AG04450 (cell line): ENCODE measurements around the gene IDUA. TPM values are rescaled to one million over a fixed set of nuclear protein-coding genes. Genes with fewer than 3 reads are reported as not detected.
A peak's percentile ranks its signal among the peaks of the same experiment; 100 is the strongest.

Source experiments
- CTCF ChIA-PET: fragments of 300-600, 350-600 bp; formaldehyde crosslinking; extraction: SDS; loops from one replicate; lab custom pipeline; 2022; ENCODE audit warnings: antibody characterized with exemption, inconsistent platforms; lab: Charles Lee
- POLR2A ChIA-PET: fragments of 350-600 bp; formaldehyde crosslinking; extraction: SDS; loops from one replicate; lab custom pipeline; 2021; ENCODE audit warnings: antibody characterized with exemption, inconsistent platforms; lab: Yijun Ruan, JAX
- DNase-seq: peaks from one replicate; pipeline ENCODE4 v3.0.0-alpha.2; 2011; ENCODE audit warnings: low read depth, low spot score
- H3K27ac ChIP-seq: one replicate; pipeline ENCODE4 v1.5.1; 2012; ENCODE audit warnings: low read depth, low read length, control low read depth
- H3K27me3 ChIP-seq: one replicate; pipeline ENCODE4 v1.6.0; 2012; ENCODE audit warnings: low read length; ENCODE audit not compliant: control insufficient read depth, insufficient read depth
- H3K4me3 ChIP-seq: 2 replicates; pipeline ENCODE4 v1.5.1; 2011; ENCODE audit warnings: mild to moderate bottlenecking, low read depth, low read length, control low read depth
- H3K9me3 ChIP-seq: 2 replicates; pipeline ENCODE4 v1.5.1; 2012; ENCODE audit warnings: low read length; ENCODE audit not compliant: control insufficient read depth, insufficient read depth
- CTCF ChIP-seq: IDR thresholded peaks from 2 replicates; pipeline ENCODE4 v1.5.1; 2011; ENCODE audit warnings: low read depth, low read length, control low read depth, inconsistent platforms
- polyA plus RNA-seq: library from polyadenylated mRNA; depleted of rRNA; stranded (reverse); fragments of >200 nt; gene quantifications from 2 replicates; pipeline ENCODE4 v1.2.3, GENCODE V29; 2011

The IDUA gene
- polyA plus RNA-seq, 1 experiment = 3.9 TPM

- POLR2A ChIA-PET = no interaction called here
- CTCF ChIA-PET = no interaction called here
Observed at GRCh38 chr4:1042352-1043055, 55.7 kb downstream of the IDUA start.

GRCh38 chr4:1043162-1043561, 56.3 kb downstream of the IDUA start:
- CTCF ChIA-PET = no interaction called here
- Histone ChIP-seq H3K9me3 (no peaks in the 10 kb centered on the region; the same call in 1 of the 2 replicates), H3K4me3 (no peak overlapping the region), H3K27me3 (no peaks in the 10 kb centered on the region), H3K27ac (no peak overlapping the region)
- no peak for DNase-seq
- TF ChIP-seq CTCF = no peak
- POLR2A ChIA-PET = interaction anchor here (0.6 to 1.9 kb wide), 6 partner anchors 9 to 157 kb away, joined by 3 to 11 read pairs (median 4); partner anchors contain the start of genes FGFRL1 and IDUA

More at GRCh38 chr4:1042352-1043055, 55.7 kb downstream of the IDUA start:
- Histone ChIP-seq H3K9me3 (no peaks in the 10 kb centered on the region; the same call in 1 of the 2 replicates), H3K4me3 (no peak overlapping the region), H3K27me3 (no peaks in the 10 kb centered on the region), H3K27ac (no peak overlapping the region)
- TF ChIP-seq CTCF = no peak
- no peak for DNase-seq

GRCh38 chr4:1043651-1044468, 57.0 kb downstream of the IDUA start:
- POLR2A ChIA-PET = interaction anchor here (0.5 to 1.9 kb wide), 8 partner anchors 9 to 157 kb away, joined by 3 to 11 read pairs (median 4); partner anchors contain the start of genes FGFRL1 and IDUA
- H3K9me3 ChIP-seq = no peaks in the 10 kb centered on the region; the same call in 1 of the 2 replicates
- CTCF ChIA-PET = no interaction called here
- peak; percentile 98 for DNase-seq
- TF ChIP-seq CTCF = no peak
- H3K4me3 ChIP-seq = no peak overlapping the region; the same call in 1 of the 2 replicates
- H3K27ac ChIP-seq = peak overlapping the region; percentile 99
- H3K27me3 ChIP-seq = no peaks in the 10 kb centered on the region

- Histone ChIP-seq H3K27ac (peak overlapping the region; percentile 99), H3K9me3 (no peaks in the 10 kb centered on the region; the same call in 1 of the 2 replicates), H3K4me3 (no peak overlapping the region), H3K27me3 (no peaks in the 10 kb centered on the region)
- no peak for DNase-seq
- CTCF ChIA-PET = no interaction called here
- no peak for TF ChIP-seq CTCF
- POLR2A ChIA-PET = interaction anchor here (0.5 to 1.9 kb wide), 3 partner anchors 11 to 100 kb away, joined by 4 to 11 read pairs (median 5); partner anchors contain the start of gene FGFRL1
Observed at GRCh38 chr4:1044469-1045192, 57.8 kb downstream of the IDUA start.
